Measurements from ENCODE around the gene PGGT1B.

PGGT1B gene

DNA sequence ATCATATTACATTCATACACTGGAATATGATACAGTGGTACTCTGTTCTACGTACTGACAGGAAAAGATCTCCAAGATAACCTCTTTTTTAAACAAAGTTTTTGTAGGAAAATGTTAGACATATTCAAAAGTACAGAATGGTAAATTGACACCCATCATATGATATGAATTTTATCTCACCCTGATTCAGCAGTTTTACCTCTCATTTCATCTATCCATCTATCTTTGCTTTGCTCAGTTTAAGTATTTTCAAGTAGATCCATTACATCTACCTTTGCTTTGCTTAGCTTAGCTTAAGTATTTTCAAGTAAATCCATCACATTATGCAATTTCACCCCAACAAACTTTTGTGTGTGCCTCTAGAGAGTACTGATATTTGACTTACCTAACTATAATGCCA, 19.5 kb upstream of the PGGT1B start:
- Histone ChIP-seq H3K79me2 (ENCODE audit: insufficient read depth, low read length) (no peaks in the 10 kb centered on the region), H3K36me3 (ENCODE audit: insufficient read depth, low read length) (no peaks in the 10 kb centered on the region), H2AFZ (ENCODE audit: low read length) (no peak overlapping the region), H3K4me2 (ENCODE audit: low read length) (no peak overlapping the region), H3K9ac (ENCODE audit: low read length) (no peak overlapping the region), H3K27ac (ENCODE audit: low read depth, low read length, poor library complexity, severe bottlenecking) (no peak overlapping the region), H3K27me3 (ENCODE audit: insufficient read depth, low read length) (no peaks in the 10 kb centered on the region), H3K9me3 (ENCODE audit: low read length) (no peaks in the 10 kb centered on the region), H3K4me3 (ENCODE audit: low read depth, low read length, poor library complexity, severe bottlenecking) (no peak overlapping the region), H3K9me2 (ENCODE audit: low read depth, low read length) (no peaks in the 10 kb centered on the region), H3F3A (ENCODE audit: insufficient read depth, low read length) (no peaks in the 10 kb centered on the region), H3K4me1 (ENCODE audit: insufficient read depth, low read length, severe bottlenecking) (no peaks in the 10 kb centered on the region), H4K20me1 (ENCODE audit: insufficient read depth, low read length) (no peaks in the 10 kb centered on the region)
- TF ChIP-seq, protein P1, sequence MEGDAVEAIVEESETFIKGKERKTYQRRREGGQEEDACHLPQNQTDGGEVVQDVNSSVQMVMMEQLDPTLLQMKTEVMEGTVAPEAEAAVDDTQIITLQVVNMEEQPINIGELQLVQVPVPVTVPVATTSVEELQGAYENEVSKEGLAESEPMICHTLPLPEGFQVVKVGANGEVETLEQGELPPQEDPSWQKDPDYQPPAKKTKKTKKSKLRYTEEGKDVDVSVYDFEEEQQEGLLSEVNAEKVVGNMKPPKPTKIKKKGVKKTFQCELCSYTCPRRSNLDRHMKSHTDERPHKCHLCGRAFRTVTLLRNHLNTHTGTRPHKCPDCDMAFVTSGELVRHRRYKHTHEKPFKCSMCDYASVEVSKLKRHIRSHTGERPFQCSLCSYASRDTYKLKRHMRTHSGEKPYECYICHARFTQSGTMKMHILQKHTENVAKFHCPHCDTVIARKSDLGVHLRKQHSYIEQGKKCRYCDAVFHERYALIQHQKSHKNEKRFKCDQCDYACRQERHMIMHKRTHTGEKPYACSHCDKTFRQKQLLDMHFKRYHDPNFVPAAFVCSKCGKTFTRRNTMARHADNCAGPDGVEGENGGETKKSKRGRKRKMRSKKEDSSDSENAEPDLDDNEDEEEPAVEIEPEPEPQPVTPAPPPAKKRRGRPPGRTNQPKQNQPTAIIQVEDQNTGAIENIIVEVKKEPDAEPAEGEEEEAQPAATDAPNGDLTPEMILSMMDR (IDR thresholded peaks at IDR 0.05; ENCODE audit: low read length): no peak
- TF ChIP-seq EZH2 (IDR thresholded peaks at IDR 0.05; ENCODE audit: borderline replicate concordance, low read length): no peak

DNA sequence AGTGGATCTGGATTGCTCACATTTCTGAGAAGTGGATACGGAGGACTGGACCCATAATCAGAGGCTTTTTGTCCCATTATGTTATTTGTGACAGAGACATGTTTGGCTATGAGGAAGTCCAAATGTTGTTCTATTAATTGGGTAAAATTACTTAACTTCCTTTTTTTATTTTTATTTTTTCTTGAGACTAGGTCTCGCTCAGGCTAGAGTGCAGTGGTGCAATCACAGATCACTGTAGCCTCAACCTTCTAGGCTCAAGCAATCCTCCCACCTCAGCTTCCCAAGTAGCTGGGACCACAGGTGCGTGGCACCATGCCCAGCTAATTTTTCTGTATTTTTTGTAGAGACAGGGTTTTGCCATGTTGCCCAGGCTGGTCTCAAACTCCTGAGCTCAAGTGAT, 11.9 kb upstream of the PGGT1B start:
- H4K20me1 ChIP-seq (ENCODE audit: insufficient read depth, low read length): no peaks in the 10 kb centered on the region
- no peaks in the 10 kb centered on the region for H3K9me3 ChIP-seq (ENCODE audit: low read length)
- no peak overlapping the region for H3K4me3 ChIP-seq (ENCODE audit: low read depth, low read length, poor library complexity, severe bottlenecking)
- peaks cover 25% of the 10 kb centered on the region for H3K4me1 ChIP-seq (ENCODE audit: insufficient read depth, low read length, severe bottlenecking)
- H3F3A ChIP-seq (ENCODE audit: insufficient read depth, low read length): no peaks in the 10 kb centered on the region
- H2AFZ ChIP-seq (ENCODE audit: low read length): no peak overlapping the region
- no peak overlapping the region for H3K27ac ChIP-seq (ENCODE audit: low read depth, low read length, poor library complexity, severe bottlenecking)
- H3K9me2 ChIP-seq (ENCODE audit: low read depth, low read length): no peaks in the 10 kb centered on the region
- H3K27me3 ChIP-seq (ENCODE audit: insufficient read depth, low read length): no peaks in the 10 kb centered on the region
- H3K4me2 ChIP-seq (ENCODE audit: low read length): no peak overlapping the region
- no peak overlapping the region for H3K9ac ChIP-seq (ENCODE audit: low read length)
- TF ChIP-seq EZH2 (IDR thresholded peaks at IDR 0.05; ENCODE audit: borderline replicate concordance, low read length): no peak
- H3K79me2 ChIP-seq (ENCODE audit: insufficient read depth, low read length): no peaks in the 10 kb centered on the region
- no peaks in the 10 kb centered on the region for H3K36me3 ChIP-seq (ENCODE audit: insufficient read depth, low read length)

DNA sequence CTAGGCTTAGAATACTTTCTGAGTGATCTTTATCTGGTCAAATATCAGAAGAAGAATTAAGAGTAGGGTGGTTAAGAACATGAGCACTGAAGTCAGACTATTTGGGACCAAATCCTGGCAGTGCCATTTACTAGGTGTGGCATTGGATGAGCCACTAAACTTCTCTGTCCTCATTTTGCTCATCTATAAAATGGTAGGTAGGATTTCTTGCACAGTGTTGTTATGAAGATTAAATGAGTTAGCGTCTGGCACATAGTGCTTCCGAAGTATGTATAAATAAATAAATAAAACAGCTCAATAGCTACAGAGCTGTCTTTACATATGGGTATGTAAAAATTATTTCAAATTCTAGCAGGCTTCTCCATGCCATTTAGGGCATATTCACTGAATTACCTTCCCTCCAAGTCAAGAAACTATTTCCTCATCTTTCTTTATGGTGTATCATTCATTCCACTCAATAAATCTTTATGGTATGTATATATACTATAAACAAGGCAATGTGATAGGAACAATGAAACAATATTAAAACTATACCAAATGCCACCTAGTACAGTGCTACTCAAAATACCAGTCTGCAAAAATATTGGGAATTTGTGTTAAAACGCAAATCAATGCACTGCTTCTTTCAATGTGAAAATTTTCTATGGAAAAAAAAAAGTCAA, 9.8 kb upstream of the PGGT1B start:
- no peak for TF ChIP-seq EZH2 (IDR thresholded peaks at IDR 0.05; ENCODE audit: borderline replicate concordance, low read length)
- TF ChIP-seq, protein P1 (IDR thresholded peaks at IDR 0.05; ENCODE audit: low read length): no peak
- Histone ChIP-seq H3F3A (ENCODE audit: insufficient read depth, low read length) (no peaks in the 10 kb centered on the region), H2AFZ (ENCODE audit: low read length) (no peak overlapping the region), H3K27me3 (ENCODE audit: insufficient read depth, low read length) (no peaks in the 10 kb centered on the region), H3K4me3 (ENCODE audit: low read depth, low read length, poor library complexity, severe bottlenecking) (no peak overlapping the region), H3K4me1 (ENCODE audit: insufficient read depth, low read length, severe bottlenecking) (peaks cover 25% of the 10 kb centered on the region), H3K79me2 (ENCODE audit: insufficient read depth, low read length) (no peaks in the 10 kb centered on the region), H4K20me1 (ENCODE audit: insufficient read depth, low read length) (no peaks in the 10 kb centered on the region), H3K9ac (ENCODE audit: low read length) (no peak overlapping the region), H3K9me3 (ENCODE audit: low read length) (no peaks in the 10 kb centered on the region), H3K9me2 (ENCODE audit: low read depth, low read length) (no peaks in the 10 kb centered on the region), H3K27ac (ENCODE audit: low read depth, low read length, poor library complexity, severe bottlenecking) (peak overlapping the region; percentile 61), H3K4me2 (ENCODE audit: low read length) (no peak overlapping the region), H3K36me3 (ENCODE audit: insufficient read depth, low read length) (no peaks in the 10 kb centered on the region)

All from OCI-LY1 (cell line).